ENCODE data around the gene CPA4. TPM values are rescaled to one million over a fixed set of nuclear protein-coding genes. Genes with fewer than 3 reads are reported as not detected.
A peak's percentile ranks its signal among the peaks of the same experiment; 100 is the strongest.

Gene CPA4
- total RNA-seq, 2 experiments from 2014 or later = not detected

DNA sequence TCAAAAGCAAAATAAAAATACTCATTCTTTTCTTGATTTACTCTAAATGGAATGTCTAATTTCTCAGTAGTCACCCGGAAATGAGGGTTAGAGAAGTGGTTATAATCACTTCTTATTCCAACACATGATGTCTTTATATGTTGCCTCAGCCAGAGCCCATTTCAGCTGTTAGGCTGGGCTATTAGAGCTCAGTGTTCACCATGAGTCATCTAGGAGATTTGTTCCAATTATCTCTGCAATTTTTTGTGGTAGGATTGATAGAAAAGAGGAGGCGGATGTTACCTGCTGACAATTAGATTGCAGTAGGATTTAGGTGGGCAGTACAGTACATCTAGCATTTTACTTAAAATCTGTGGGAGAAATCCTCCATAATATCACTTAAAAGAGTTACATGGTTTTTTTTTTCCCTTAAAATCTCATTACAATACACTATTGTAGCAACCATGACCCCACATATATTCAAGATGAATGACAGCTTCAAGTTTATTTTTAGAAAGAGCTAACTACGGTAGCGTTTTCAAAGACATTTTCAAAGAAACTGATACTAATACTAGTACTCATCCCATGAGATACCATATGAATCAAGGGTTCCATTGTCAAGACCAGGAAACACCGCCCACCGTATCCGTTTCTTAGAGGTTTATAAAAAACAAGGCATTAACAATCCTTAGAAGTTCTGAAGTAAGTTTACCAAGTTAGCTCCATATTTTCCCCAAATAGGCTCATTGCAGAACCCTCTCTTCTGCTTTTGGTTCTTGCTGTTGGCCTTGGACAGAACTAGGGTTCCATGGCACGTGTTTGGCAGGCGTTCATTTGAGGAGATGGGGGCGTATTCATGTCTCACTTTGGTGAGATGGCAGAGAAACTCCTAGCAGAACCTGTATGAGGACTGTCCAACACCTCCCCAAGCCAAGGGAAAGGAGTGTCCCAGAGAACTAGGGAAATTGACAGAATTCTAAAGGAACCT, 15.9 kb upstream of the CPA4 start:
- ATAC-seq = peak; percentile 73
- peak; percentile 77 for DNase-seq
- peak overlapping the region; percentile 79 for H3K27ac Mint-ChIP-seq
- no peaks in the 10 kb centered on the region for H3K9me3 Mint-ChIP-seq (ENCODE audit: low read depth)
- H3K27me3 Mint-ChIP-seq = peaks cover 4% of the 10 kb centered on the region
- ChIA-PET CTCF (interaction anchor here (1.0 to 1.7 kb wide), 3 partner anchors 10 to 72 kb away, joined by 4 to 5 read pairs (median 4); partner anchors contain the start of gene TMEM209), POLR2A (interaction anchor here (0.8 kb wide), 1 partner anchor 33 kb away, joined by 5 read pairs; no protein-coding TSS in a partner anchor)
- intact Hi-C loops (cut with DNase I, micrococcal nuclease) = loop anchor here (1.0 to 5.0 kb wide), 7 partner anchors 34 to 735 kb away; partner anchors contain the start of gene TMEM209 (in 1 of the 2)
- H3K36me3 Mint-ChIP-seq (ENCODE audit: low read depth) = no peaks in the 10 kb centered on the region
- peaks cover 41% of the 10 kb centered on the region for H3K4me1 Mint-ChIP-seq
- H3K4me3 Mint-ChIP-seq = peak overlapping the region; percentile 5

- peak overlapping the region; percentile 79 for H3K27ac Mint-ChIP-seq
- H3K4me3 Mint-ChIP-seq = no peak overlapping the region
- H3K27me3 Mint-ChIP-seq = peaks cover 4% of the 10 kb centered on the region
- H3K4me1 Mint-ChIP-seq = peaks cover 37% of the 10 kb centered on the region
- POLR2A ChIA-PET = interaction anchor here (0.8 kb wide), 1 partner anchor 32 kb away, joined by 5 read pairs; no protein-coding TSS in a partner anchor
- H3K9me3 Mint-ChIP-seq (ENCODE audit: low read depth) = no peaks in the 10 kb centered on the region
- CTCF ChIA-PET = interaction anchor here (1.0 to 1.7 kb wide), 2 partner anchors 9 to 73 kb away, joined by 4 to 5 read pairs; partner anchors contain the start of gene TMEM209
- intact Hi-C loops (cut with DNase I, micrococcal nuclease) = loop anchor here (1.0 to 5.0 kb wide), 7 partner anchors 35 to 734 kb away; partner anchors contain the start of gene TMEM209 (in 1 of the 2)
- DNase-seq (no peak), ATAC-seq (no peak)
- H3K36me3 Mint-ChIP-seq (ENCODE audit: low read depth) = no peaks in the 10 kb centered on the region
Observed at GRCh38 chr7:130277763-130278643, 15.0 kb upstream of the CPA4 start.

GRCh38 chr7:130278860-130279259, 14.1 kb upstream of the CPA4 start:
- Mint-ChIP-seq H3K27me3 (peaks cover 5% of the 10 kb centered on the region), H3K36me3 (ENCODE audit: low read depth) (no peaks in the 10 kb centered on the region), H3K27ac (no peak overlapping the region), H3K4me3 (no peak overlapping the region), H3K4me1 (peaks cover 30% of the 10 kb centered on the region), H3K9me3 (ENCODE audit: low read depth) (no peaks in the 10 kb centered on the region)
- ChIA-PET CTCF (no interaction called here), POLR2A (no interaction called here)
- intact Hi-C loops (cut with DNase I, micrococcal nuclease) = loop anchor here (5.0 kb wide), 2 partner anchors 368 to 733 kb away; no protein-coding TSS in a partner anchor
- DNase-seq (no peak), ATAC-seq (no peak)

DNA sequence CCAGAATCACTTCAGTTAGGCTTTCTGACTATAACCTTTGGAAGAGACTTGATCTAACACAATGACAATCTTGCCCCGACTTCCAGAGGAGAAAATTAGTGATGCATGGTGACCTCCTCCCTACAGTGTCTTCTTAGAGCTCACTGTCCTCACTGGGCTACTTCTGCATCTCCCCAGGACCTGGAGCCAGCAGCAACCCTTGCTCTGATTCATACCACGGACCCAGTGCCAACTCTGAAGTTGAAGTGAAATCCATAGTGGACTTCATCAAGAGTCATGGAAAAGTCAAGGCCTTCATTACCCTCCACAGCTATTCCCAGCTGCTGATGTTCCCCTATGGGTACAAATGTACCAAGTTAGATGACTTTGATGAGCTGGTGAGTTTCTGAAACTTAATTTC, 13.7 kb upstream of the CPA4 start:
- CTCF ChIA-PET = no interaction called here
- DNase-seq (no peak), ATAC-seq (no peak)
- H3K9me3 Mint-ChIP-seq (ENCODE audit: low read depth) = no peaks in the 10 kb centered on the region
- no peaks in the 10 kb centered on the region for H3K36me3 Mint-ChIP-seq (ENCODE audit: low read depth)
- POLR2A ChIA-PET = no interaction called here
- no peak overlapping the region for H3K4me3 Mint-ChIP-seq
- H3K27ac Mint-ChIP-seq = no peak overlapping the region
- peaks cover 8% of the 10 kb centered on the region for H3K27me3 Mint-ChIP-seq
- H3K4me1 Mint-ChIP-seq = peaks cover 27% of the 10 kb centered on the region
- intact Hi-C loops (cut with DNase I, micrococcal nuclease) = loop anchor here (5.0 kb wide), 2 partner anchors 368 to 733 kb away; no protein-coding TSS in a partner anchor

GRCh38 chr7:130279906-130280305, 13.1 kb upstream of the CPA4 start:
- H3K4me3 Mint-ChIP-seq = no peak overlapping the region

GRCh38 chr7:130281260-130281659, 11.7 kb upstream of the CPA4 start:
- H3K27ac Mint-ChIP-seq = no peak overlapping the region
- no peaks in the 10 kb centered on the region for H3K36me3 Mint-ChIP-seq (ENCODE audit: low read depth)
- H3K4me3 Mint-ChIP-seq = no peak overlapping the region
- DNase-seq (no peak), ATAC-seq (no peak)
- H3K4me1 Mint-ChIP-seq = peaks cover 19% of the 10 kb centered on the region
- POLR2A ChIA-PET = no interaction called here
- no peaks in the 10 kb centered on the region for H3K9me3 Mint-ChIP-seq (ENCODE audit: low read depth)
- peaks cover 7% of the 10 kb centered on the region for H3K27me3 Mint-ChIP-seq
- CTCF ChIA-PET = no interaction called here
- intact Hi-C loops (cut with DNase I, micrococcal nuclease) = no loop called here

More at GRCh38 chr7:130279906-130280305, 13.1 kb upstream of the CPA4 start:
- no peak for DNase-seq
- Mint-ChIP-seq H3K27ac (no peak overlapping the region), H3K36me3 (ENCODE audit: low read depth) (no peaks in the 10 kb centered on the region), H3K4me1 (peaks cover 27% of the 10 kb centered on the region), H3K9me3 (ENCODE audit: low read depth) (no peaks in the 10 kb centered on the region), H3K27me3 (peaks cover 7% of the 10 kb centered on the region)
- ChIA-PET CTCF (no interaction called here), POLR2A (no interaction called here)
- ATAC-seq = no peak
- intact Hi-C loops (cut with DNase I, micrococcal nuclease) = loop anchor here (5.0 kb wide), 2 partner anchors 367 to 732 kb away; no protein-coding TSS in a partner anchor

DNA sequence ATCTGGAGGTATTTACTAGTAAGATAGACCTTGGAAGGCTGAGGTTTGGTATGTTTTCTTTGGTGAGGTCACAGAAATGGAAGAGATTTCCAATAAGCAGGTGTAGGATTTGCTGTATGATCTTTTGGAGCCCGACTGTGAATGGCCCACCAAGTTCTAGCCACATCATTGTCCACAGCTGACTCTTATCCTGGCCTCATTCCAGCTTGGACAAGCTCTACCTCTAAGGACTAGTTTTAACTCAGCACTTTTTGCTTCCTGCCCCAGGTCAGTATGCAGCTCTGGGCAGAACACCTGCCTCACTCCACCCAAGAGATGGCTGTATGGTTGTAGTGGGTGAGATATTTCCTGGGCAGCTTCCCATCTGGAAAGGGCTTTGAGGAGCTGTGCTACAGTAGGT, 6.1 kb upstream of the CPA4 start:
- Mint-ChIP-seq H3K27ac (no peak overlapping the region), H3K4me1 (no peaks in the 10 kb centered on the region), H3K27me3 (peaks cover 7% of the 10 kb centered on the region), H3K36me3 (ENCODE audit: low read depth) (no peaks in the 10 kb centered on the region), H3K4me3 (no peak overlapping the region), H3K9me3 (ENCODE audit: low read depth) (no peaks in the 10 kb centered on the region)
- intact Hi-C loops (cut with DNase I, micrococcal nuclease) = no loop called here
- POLR2A ChIA-PET = no interaction called here
- DNase-seq (no peak), ATAC-seq (no peak)
- CTCF ChIA-PET = interaction anchor here (0.6 to 1.4 kb wide), 3 partner anchors 9 to 43 kb away, joined by 3 to 5 read pairs (median 3); no protein-coding TSS in a partner anchor

GRCh38 chr7:130288168-130288567, 4.8 kb upstream of the CPA4 start:
- ChIA-PET CTCF (interaction anchor here (0.9 kb wide), 1 partner anchor 45 kb away, joined by 3 read pairs; no protein-coding TSS in a partner anchor), POLR2A (no interaction called here)
- ATAC-seq = no peak
- Mint-ChIP-seq H3K4me1 (no peaks in the 10 kb centered on the region), H3K27ac (no peak overlapping the region), H3K4me3 (no peak overlapping the region), H3K9me3 (ENCODE audit: low read depth) (no peaks in the 10 kb centered on the region), H3K36me3 (ENCODE audit: low read depth) (no peaks in the 10 kb centered on the region), H3K27me3 (peaks cover 7% of the 10 kb centered on the region)
- DNase-seq = no peak
- intact Hi-C loops (cut with DNase I, micrococcal nuclease) = no loop called here

DNA sequence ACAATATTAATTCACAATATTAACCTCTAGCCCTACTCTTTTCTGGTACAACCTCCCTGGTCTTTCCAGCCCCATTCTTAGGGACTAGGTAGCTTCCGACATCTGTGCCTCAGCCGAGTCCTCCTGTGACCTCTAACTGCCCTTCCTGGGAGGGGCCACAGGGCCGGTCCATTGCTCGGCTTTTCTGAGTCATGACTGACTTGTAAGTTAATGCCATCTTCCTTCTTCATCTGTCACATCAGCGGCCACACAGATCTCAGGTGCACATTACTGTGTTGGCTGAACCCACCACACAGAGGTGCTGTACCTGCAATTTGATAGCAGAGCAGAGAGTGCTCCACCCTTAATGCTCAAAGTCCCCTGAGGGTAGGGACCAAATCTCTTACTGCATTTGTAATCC, 4.1 kb upstream of the CPA4 start:
- POLR2A ChIA-PET = no interaction called here
- Mint-ChIP-seq H3K27ac (no peak overlapping the region), H3K4me3 (no peak overlapping the region), H3K27me3 (peaks cover 6% of the 10 kb centered on the region), H3K4me1 (no peaks in the 10 kb centered on the region), H3K36me3 (ENCODE audit: low read depth) (no peaks in the 10 kb centered on the region), H3K9me3 (ENCODE audit: low read depth) (no peaks in the 10 kb centered on the region)
- CTCF ChIA-PET = interaction anchor here (0.9 kb wide), 1 partner anchor 46 kb away, joined by 3 read pairs; no protein-coding TSS in a partner anchor
- DNase-seq (no peak), ATAC-seq (no peak)
- intact Hi-C loops (cut with DNase I, micrococcal nuclease) = no loop called here

DNA sequence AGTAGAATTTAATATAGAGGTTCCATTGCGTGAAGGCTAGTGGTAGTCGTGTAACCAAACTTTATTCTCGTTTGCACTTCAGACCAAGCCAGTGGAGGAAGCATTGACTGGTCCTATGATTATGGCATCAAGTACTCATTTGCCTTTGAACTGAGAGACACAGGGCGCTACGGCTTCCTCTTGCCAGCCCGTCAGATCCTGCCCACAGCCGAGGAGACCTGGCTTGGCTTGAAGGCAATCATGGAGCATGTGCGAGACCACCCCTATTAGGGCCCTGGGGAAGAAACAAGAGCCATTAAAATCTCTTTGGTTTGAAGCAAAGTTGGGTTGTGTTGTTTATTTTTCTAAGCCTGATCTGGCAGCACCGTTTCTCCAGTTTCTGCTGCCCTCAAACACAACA, 3.5 kb upstream of the CPA4 start:
- ChIA-PET CTCF (no interaction called here), POLR2A (no interaction called here)
- Mint-ChIP-seq H3K27me3 (no peaks in the 10 kb centered on the region), H3K4me1 (no peaks in the 10 kb centered on the region), H3K36me3 (ENCODE audit: low read depth) (no peaks in the 10 kb centered on the region), H3K9me3 (ENCODE audit: low read depth) (no peaks in the 10 kb centered on the region), H3K27ac (no peak overlapping the region), H3K4me3 (no peak overlapping the region)
- ATAC-seq = no peak
- no peak for DNase-seq
- intact Hi-C loops (cut with DNase I, micrococcal nuclease) = no loop called here

GRCh38 chr7:130290745-130291144, 2.2 kb upstream of the CPA4 start:
- DNase-seq = no peak
- Mint-ChIP-seq H3K4me1 (no peaks in the 10 kb centered on the region), H3K9me3 (ENCODE audit: low read depth) (no peaks in the 10 kb centered on the region), H3K36me3 (ENCODE audit: low read depth) (no peaks in the 10 kb centered on the region), H3K27me3 (no peaks in the 10 kb centered on the region), H3K27ac (no peak overlapping the region), H3K4me3 (no peak overlapping the region)
- ChIA-PET CTCF (no interaction called here), POLR2A (no interaction called here)
- intact Hi-C loops (cut with DNase I, micrococcal nuclease) = no loop called here
- no peak for ATAC-seq
